HG03460 (cell line): ENCODE data around the gene SAV1.
"Not testable (repeated sequence)": the region's sequence is repeated elsewhere in the genome, so short reads cannot be mapped to it uniquely, and the experiment has no call there.

Experiments used
- ATAC-seq: cut with Tn5 transposase; IDR thresholded peaks from one replicate; pipeline ENCODE4 v1.9.1; 2021; ENCODE audit not compliant: unreplicated experiment

Gene SAV1

GRCh38 chr14:50666772-50667683 is 1.1 kb downstream of the SAV1 start:
- ATAC-seq: no peak

DNA sequence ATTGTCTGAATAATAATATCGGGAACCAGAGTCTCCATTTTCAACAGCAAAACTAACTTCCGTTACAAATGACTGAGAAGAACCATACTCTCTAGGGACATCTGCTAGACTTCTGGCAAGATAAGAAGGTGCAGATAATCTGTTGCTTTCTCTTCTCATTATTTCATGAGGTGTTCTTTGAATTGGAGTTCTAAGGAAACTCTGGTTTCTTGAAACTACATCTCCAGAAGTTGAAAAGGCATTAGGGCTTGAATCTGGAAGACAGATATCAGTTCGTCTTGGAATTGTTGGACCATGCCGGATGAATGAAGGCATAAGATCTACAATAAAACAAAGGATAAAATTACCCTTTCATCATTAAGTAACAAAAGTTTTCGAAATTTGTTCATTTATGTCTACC is 2.8 kb downstream of the SAV1 start:
- ATAC-seq: peak; percentile 39

GRCh38 chr14:50664579-50664978 is 3.5 kb downstream of the SAV1 start:
- not testable (repeated sequence) for ATAC-seq

DNA sequence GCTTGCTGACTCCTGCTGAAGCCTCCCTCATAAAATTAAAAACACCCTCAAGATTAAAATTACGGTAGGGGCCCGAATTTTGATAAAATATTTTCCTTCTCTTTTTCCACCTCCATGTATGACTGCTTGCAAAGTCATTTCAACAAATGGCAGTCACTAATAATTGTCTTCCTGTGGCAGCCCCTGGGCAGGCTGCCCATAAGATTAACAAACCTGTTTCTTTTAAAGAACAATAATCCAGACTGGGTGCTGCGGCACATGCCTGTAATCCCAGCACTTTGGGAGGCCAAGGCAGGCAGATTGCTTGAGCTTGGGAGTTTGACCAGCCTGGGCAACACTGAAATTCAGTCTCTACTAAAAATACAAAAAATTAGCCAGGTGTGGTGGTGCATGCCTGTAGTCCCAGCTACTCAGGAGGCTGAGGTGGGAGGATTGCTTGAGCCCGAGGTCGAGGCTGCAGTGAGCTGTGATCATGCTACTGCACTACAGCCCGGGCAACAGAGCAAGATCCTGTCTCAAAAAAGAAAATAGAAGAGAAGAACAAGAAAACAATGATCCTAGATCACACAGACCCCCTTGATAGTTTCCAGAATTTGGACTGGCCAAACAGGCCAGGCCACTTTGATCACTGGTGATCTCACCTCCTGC is 8.7 kb downstream of the SAV1 start:
- ATAC-seq: no peak

GRCh38 chr14:50658203-50658602 is 9.9 kb downstream of the SAV1 start:
- ATAC-seq: no peak

GRCh38 chr14:50657753-50658152 is 10.4 kb downstream of the SAV1 start:
- ATAC-seq: no peak

GRCh38 chr14:50656776-50657175 is 11.3 kb downstream of the SAV1 start:
- ATAC-seq: no peak

DNA sequence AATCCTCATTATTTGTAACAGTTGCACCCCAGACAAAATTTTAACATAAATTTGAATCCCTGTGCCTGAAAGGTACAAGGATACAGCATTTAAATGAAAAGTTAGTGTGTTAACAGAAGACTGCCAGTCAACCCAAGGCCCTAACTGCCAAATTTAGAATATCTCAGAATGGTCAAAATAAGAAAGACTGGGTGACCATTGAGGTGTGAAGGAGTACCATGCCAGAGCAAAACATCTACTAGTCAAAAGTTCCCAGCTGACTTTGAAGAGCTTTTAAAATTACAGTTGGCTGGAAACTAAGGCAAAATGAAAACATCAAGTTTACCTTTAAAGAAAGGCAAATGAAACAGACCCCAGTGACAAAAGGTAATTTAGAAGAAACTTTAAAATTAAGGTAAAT is 18.4 kb downstream of the SAV1 start:
- ATAC-seq: no peak

- no peak for ATAC-seq
These were observed 20.4 kb downstream of the SAV1 start for GRCh38 chr14:50647753-50648152.

- peak; percentile 71 for ATAC-seq
These were observed 20.8 kb downstream of the SAV1 start for GRCh38 chr14:50647282-50647681.

DNA sequence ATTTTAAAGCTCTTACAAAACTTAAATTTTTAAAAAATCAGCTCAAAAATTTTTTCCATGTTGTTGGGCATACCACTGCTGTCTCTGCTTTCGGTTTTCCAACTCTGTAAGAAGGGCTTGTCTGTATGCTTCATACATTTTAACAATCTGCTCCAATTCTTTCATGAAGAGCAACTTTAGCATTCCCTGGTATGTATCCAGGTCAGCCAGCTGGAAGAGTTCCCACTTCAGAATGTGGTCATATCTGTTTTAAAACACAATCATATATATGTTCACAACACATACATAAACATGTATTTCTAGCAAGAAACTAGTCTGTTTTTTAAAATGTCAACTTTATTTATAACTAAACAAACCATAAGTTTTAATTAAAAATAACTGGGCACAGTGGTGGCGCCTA is 33.0 kb downstream of the SAV1 start:
- ATAC-seq: no peak

DNA sequence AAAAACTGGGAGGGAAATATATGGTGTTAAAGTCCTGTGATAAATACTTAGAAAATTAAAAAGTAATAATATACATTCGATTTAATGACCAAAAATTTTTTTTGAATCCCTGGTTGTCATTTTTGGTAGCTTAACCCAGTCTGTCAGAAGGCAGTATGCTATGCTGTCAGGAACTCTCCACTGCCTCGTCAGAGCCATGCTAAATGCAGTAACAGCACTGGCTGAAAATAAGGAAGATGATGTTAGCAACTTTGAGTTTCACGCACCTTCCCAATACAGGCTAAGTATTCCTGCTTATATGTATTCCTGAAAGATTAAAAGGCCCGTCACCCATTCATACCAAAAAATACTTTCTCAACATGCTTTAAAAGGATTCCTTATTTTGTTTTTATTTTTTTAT is 34.2 kb downstream of the SAV1 start:
- no peak for ATAC-seq

- ATAC-seq: no peak
These were observed 36.7 kb downstream of the SAV1 start for GRCh38 chr14:50631408-50631821.

DNA sequence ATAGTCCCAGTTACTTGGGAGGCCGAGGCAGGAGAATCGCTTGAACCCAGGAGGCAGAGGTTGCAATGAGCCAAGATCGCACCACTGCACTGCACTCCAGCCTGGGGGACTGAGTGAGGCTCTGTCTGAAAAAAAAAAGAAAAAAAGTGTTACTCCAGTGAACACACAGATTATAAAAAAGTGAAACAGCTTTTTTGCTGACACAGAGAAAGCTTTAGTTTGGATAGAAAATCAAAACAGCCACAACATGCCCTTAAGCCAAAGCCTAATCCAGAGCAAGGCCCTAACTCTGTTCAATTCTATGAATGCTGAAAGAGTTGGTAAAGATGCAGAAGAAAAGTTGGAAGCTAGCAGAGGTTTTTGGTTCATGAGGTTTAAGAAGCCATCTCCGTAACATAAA is 43.2 kb downstream of the SAV1 start:
- not testable (repeated sequence) for ATAC-seq

- ATAC-seq: no peak
These were observed 43.7 kb downstream of the SAV1 start for GRCh38 chr14:50624447-50624846.

- no peak for ATAC-seq
These were observed 45.1 kb downstream of the SAV1 start for GRCh38 chr14:50622978-50623377.

- ATAC-seq: no peak
These were observed 47.8 kb downstream of the SAV1 start for GRCh38 chr14:50620341-50620740.

- ATAC-seq: no peak
These were observed 48.5 kb downstream of the SAV1 start for GRCh38 chr14:50619569-50620141.

GRCh38 chr14:50616275-50616674 is 51.8 kb downstream of the SAV1 start:
- ATAC-seq: no peak

- no peak for ATAC-seq
These were observed 52.6 kb downstream of the SAV1 start for GRCh38 chr14:50615552-50615951.

DNA sequence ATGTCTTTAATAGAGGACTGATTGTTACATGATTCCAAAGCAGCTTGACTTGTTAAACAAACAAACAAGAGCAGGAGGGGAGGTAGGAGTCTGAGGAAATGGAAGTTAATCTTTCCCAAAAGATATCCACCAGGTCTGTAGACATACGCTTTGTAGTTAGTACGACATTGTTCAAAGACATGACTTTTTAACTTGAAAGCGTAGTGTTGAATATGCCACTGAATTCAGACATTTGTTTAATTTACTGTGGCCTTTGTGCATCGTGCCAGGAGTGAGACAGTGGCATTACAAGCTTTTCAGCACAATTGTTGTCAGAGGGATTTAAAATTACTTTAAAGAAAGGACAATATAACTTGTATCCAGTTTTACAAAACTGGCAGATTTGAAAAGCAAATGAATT is 53.0 kb downstream of the SAV1 start:
- no peak for ATAC-seq

DNA sequence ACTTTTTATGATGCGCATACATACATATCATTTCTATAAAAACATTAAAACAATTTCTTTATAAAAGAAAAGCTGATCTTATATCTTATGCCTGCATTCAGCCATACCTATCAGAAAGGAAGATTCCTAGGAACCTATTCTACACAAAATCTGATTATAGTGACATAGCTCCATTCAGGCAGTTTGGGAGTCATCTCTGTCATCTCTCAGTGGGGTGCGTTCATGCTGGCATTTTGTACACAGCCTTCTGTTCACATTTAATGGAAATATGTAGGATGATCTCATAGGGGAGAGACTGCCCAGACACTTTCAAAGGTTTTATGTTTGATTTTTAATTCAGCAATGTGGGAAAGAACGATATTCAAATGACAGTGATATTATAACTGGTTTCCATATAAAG is 55.3 kb downstream of the SAV1 start:
- no peak for ATAC-seq
